Endothelial cell of umbilical vein (primary cell): ENCODE measurements around the gene SCGB1C1. TPM values are rescaled to one million over a fixed set of nuclear protein-coding genes. Genes with fewer than 3 reads are reported as not detected.

Source experiments
- BruUV-seq: library from RNA; stranded (reverse); fragments of 400-500 nt; replicated peaks from 2 replicates; lab custom pipeline; 2021; lab: Mats Ljungman, UMichigan
- CTCF ChIA-PET: fragments of 300-600, 350-600 bp; sonication (Branson Sonifier 250); formaldehyde crosslinking; loops from one replicate; lab custom pipeline; 2021; ENCODE audit warnings: antibody characterized with exemption, inconsistent platforms; lab: Charles Lee
- POLR2A ChIA-PET: fragments of 300-600, 350-600 bp; sonication (Branson Sonifier 250); formaldehyde crosslinking; loops from one replicate; lab custom pipeline; 2021; ENCODE audit warnings: antibody characterized with exemption, inconsistent platforms; lab: Charles Lee
- DNase-seq: peaks from one replicate; pipeline ENCODE4 v3.0.0-alpha.2; 2011; ENCODE audit warnings: low read depth, low spot score
- FAIRE-seq: peaks from 2 replicates; lab custom pipeline; 2011; peaks lifted over from hg19 to GRCh38; lab: Jason Lieb, UNC
- H2AFZ ChIP-seq: 2 replicates; pipeline ENCODE4 v1.6.0; 2012; ENCODE audit warnings: low read depth, low read length, control low read depth, inconsistent platforms
- H3K27ac ChIP-seq: 2 replicates; pipeline ENCODE4 v1.5.1; 2011; ENCODE audit warnings: low read depth, mild to moderate bottlenecking, control low read depth, low read length, moderate library complexity; ENCODE audit not compliant: insufficient read depth
- H3K27me3 ChIP-seq, 2 experiments: 2 replicates each; pipeline versions ENCODE4 v1.6.0 to v1.6.1; 2011; ENCODE audit warnings: low read length in 2 of 2, mixed read lengths in 1 of 2; ENCODE audit not compliant: control insufficient read depth in 2 of 2, insufficient read depth in 2 of 2
- H3K36me3 ChIP-seq, 2 experiments: 2 replicates in 1 of 2; 3 replicates in 1 of 2; pipeline ENCODE4 v1.5.1; 2011; ENCODE audit warnings: low read length in 2 of 2, mild to moderate bottlenecking in 1 of 2, moderate library complexity in 1 of 2; ENCODE audit not compliant: control insufficient read depth in 2 of 2, insufficient read depth in 2 of 2; ENCODE audit errors: extremely low read depth in 1 of 2
- H3K4me1 ChIP-seq: 3 replicates; pipeline ENCODE4 v1.5.1; 2011; ENCODE audit warnings: mild to moderate bottlenecking, low read length; ENCODE audit not compliant: control insufficient read depth, insufficient read depth; ENCODE audit errors: extremely low read depth
- H3K4me2 ChIP-seq: 2 replicates; pipeline ENCODE4 v1.6.1; 2011; ENCODE audit warnings: low read length, control low read depth, mixed read lengths; ENCODE audit not compliant: insufficient read depth
- H3K4me3 ChIP-seq, 3 experiments: fragments of 200-600 bp in 1 of 3; sonication (generic), shearing (Covaris generic) in 1 of 3; replicated peaks in 1 of 3; 2 replicates each; pipeline ENCODE4 v1.5.1; 2011 to 2016; ENCODE audit warnings: control low read depth in 3 of 3, low read length in 3 of 3, mild to moderate bottlenecking in 2 of 3, inconsistent platforms in 1 of 3, low read depth in 1 of 3, moderate library complexity in 1 of 3; ENCODE audit not compliant: insufficient read depth in 1 of 3
- H3K79me2 ChIP-seq: 2 replicates; pipeline ENCODE4 v1.6.0; 2012; ENCODE audit warnings: low read length, inconsistent platforms; ENCODE audit not compliant: control insufficient read depth, insufficient read depth
- H3K9ac ChIP-seq: replicated peaks from 2 replicates; pipeline ENCODE3; 2011; ENCODE audit warnings: low read length, control low read depth; ENCODE audit not compliant: insufficient read depth; ENCODE audit errors: extremely low read depth
- H3K9me1 ChIP-seq: replicated peaks from 3 replicates; pipeline ENCODE4 v1.6.0; 2011; ENCODE audit warnings: mild to moderate bottlenecking, low read length; ENCODE audit not compliant: control insufficient read depth, insufficient read depth; ENCODE audit errors: extremely low read depth
- H3K9me3 ChIP-seq: replicated peaks from 2 replicates; pipeline ENCODE4 v1.5.1; 2012; ENCODE audit warnings: low read length, inconsistent platforms; ENCODE audit not compliant: control insufficient read depth, insufficient read depth
- H4K20me1 ChIP-seq: replicated peaks from 2 replicates; pipeline ENCODE3; 2011; ENCODE audit warnings: mild to moderate bottlenecking, low read length; ENCODE audit not compliant: control insufficient read depth, insufficient read depth; ENCODE audit errors: extremely low read depth
- CTCF ChIP-seq, 2 donors: IDR thresholded peaks; 1 replicate in 1 of 2; 2 replicates in 1 of 2; pipeline ENCODE4 v1.5.1; 2011; ENCODE audit warnings: low read length in 2 of 2, mild to moderate bottlenecking in 2 of 2, moderate library complexity in 2 of 2, control low read depth in 1 of 2, inconsistent platforms in 1 of 2, low read depth in 1 of 2; ENCODE audit not compliant: insufficient read depth in 1 of 2; ENCODE audit errors: extremely low read depth in 1 of 2
- EZH2 ChIP-seq: IDR thresholded peaks from 2 replicates; pipeline ENCODE4 v1.6.1; 2012; ENCODE audit warnings: borderline replicate concordance, low read depth, mild to moderate bottlenecking, moderate library complexity, low read length, inconsistent platforms; ENCODE audit not compliant: severe bottlenecking
- FOS ChIP-seq: IDR thresholded peaks from 2 replicates; pipeline ENCODE4 v1.6.1; 2011; ENCODE audit warnings: mild to moderate bottlenecking, low read length, moderate library complexity, borderline replicate concordance; ENCODE audit not compliant: insufficient read depth
- GATA2 ChIP-seq: IDR thresholded peaks from 2 replicates; pipeline ENCODE4 v1.7.0; 2011; ENCODE audit warnings: low read depth, mild to moderate bottlenecking, moderate library complexity, mixed read lengths, low read length; ENCODE audit not compliant: insufficient read length, insufficient read depth
- JUN ChIP-seq: IDR thresholded peaks from 2 replicates; pipeline ENCODE4 v1.6.1; 2011; ENCODE audit warnings: borderline replicate concordance, low read depth; ENCODE audit not compliant: insufficient read length, insufficient read depth
- MAX ChIP-seq: IDR thresholded peaks from 2 replicates; pipeline ENCODE4 v1.6.1; 2011; ENCODE audit not compliant: insufficient read depth, insufficient read length
- MYC ChIP-seq: IDR thresholded peaks from one replicate; pipeline ENCODE4 v1.6.1; 2011; ENCODE audit warnings: mild to moderate bottlenecking, low read depth, low read length
- POLR2A ChIP-seq: IDR thresholded peaks from 2 replicates; pipeline ENCODE4 v1.6.1; 2012; ENCODE audit warnings: low read depth, mild to moderate bottlenecking, control low read depth, low read length
- POLR2AphosphoS5 ChIP-seq: IDR thresholded peaks from 2 replicates; pipeline ENCODE4 v1.6.1; 2012; ENCODE audit warnings: low read depth, mild to moderate bottlenecking, control low read depth, low read length, moderate library complexity; ENCODE audit not compliant: insufficient read depth
- dilution Hi-C: fragments of 300-500 bp; cut with MboI; formaldehyde crosslinking; loops from one replicate; pipeline ENCODE4 v1.15.0; 2019; ENCODE audit warnings: low sequenced_read_pairs; ENCODE audit not compliant: extremely low pct_ligation_motif_present
- intact Hi-C: fragments of 100-400 bp; cut with micrococcal nuclease; formaldehyde crosslinking; loops from one replicate; pipeline ENCODE4 v1.10.0; 2022
- polyA plus RNA-seq, 4 experiments: library from polyadenylated mRNA; depleted of rRNA in 3 of 4; stranded (reverse) in 3 of 4; unstranded in 1 of 4; fragments of >200 nt; gene quantifications; 2 replicates each; pipeline versions ENCODE4 v1.2.1 to v1.2.3, GENCODE V29; 2011 to 2012; ENCODE audit warnings: missing spikeins in 1 of 4
- total RNA-seq: library from RNA; stranded (reverse); gene quantifications from 2 replicates; pipeline ENCODE4 v1.2.3, GENCODE V29; 2021

SCGB1C1 gene
- total and polyA plus RNA-seq, 2 donors (not counting 3 experiments of a cell fraction or from before 2014, with no cell fraction given), result not detected

GRCh38 chr11:208917-209260 lies 16.0 kb downstream of the SCGB1C1 start:
- Histone ChIP-seq H3K27ac (peak overlapping the region; percentile 29), H3K9me3 (no peaks in the 10 kb centered on the region), H3K27me3 (no peaks in the 10 kb centered on the region), H3K4me1 (peaks cover 23% of the 10 kb centered on the region), H3K4me2 (peak overlapping the region; percentile 75), H4K20me1 (no peaks in the 10 kb centered on the region), H2AFZ (peak overlapping the region; percentile 22), H3K36me3 (peaks cover 19 to 43% of the 10 kb centered on the region in 2 experiments), H3K9ac (peak overlapping the region; percentile 96), H3K9me1 (no peaks in the 10 kb centered on the region), H3K79me2 (peaks cover 50% of the 10 kb centered on the region), H3K4me3 (peak overlapping the region; percentile 43 to 92 (median 74))
- TF ChIP-seq EZH2 (no peak), MYC (no peak), GATA2 (no peak), CTCF (IDR thresholded peaks at IDR 0.05; ENCODE audit: extremely low read depth in 1 of 2, insufficient read depth in 1 of 2, low read depth in 1 of 2, low read length in 2 of 2) (no peak), FOS (no peak), JUN (no peak), POLR2AphosphoS5 (no peak), MAX (no peak), POLR2A (no peak)
- dilution Hi-C loops, result no loop called here
- intact Hi-C loops, result loop anchor here (5.0 kb wide), 2 partner anchors 98 to 148 kb away; partner anchors contain the start of gene IFITM2
- BruUV-seq, result no TSS peak
- ChIA-PET CTCF (interaction anchor here (0.9 to 1.5 kb wide), 4 partner anchors 14 to 42 kb away, joined by 3 to 5 read pairs (median 3); partner anchors contain the start of gene PSMD13), POLR2A (interaction anchor here (0.6 kb wide), 1 partner anchor 150 kb away, joined by 4 read pairs; no protein-coding TSS in a partner anchor)
- no peak for FAIRE-seq
- peak; percentile 9 for DNase-seq
